NCI-H2196 treated with DMSO at 0.1 percent for 48 hours (cell line): ENCODE data around the gene HMOX2.

Experiments used
- DNase-seq: peaks from one replicate; lab custom pipeline; 2025; ENCODE audit not compliant: unreplicated experiment; lab: John Stamatoyannopoulos, UW

Gene HMOX2

DNA sequence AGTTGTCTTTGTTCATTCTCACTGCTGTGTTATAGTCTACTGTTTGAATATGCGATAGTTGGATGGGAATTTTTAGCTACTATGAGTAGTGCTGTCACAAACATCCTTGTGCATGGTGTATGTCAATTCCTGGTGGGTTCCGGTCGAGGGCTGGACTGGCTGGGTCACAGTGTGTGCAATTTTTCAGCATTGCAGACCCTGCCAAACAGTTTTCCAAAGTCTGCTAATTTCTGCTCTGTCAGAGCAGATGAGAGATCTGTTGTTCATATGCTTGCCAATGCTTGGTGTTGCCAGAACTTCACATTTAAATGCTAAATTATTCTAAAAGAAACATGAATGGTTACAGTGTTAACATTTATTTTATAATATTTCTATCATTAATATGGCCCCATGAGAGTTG lies 76.3 kb downstream of the HMOX2 start:
- no peak for DNase-seq

- no peak for DNase-seq
Observed at GRCh38 chr16:4556112-4556511, 79.9 kb downstream of the HMOX2 start, which contains the start of gene C16orf96. Gene C16orf96, plus strand, starts transcription at chr16:4556340. Its CDS starts 150 bp downstream, at chr16:4556490.

DNA sequence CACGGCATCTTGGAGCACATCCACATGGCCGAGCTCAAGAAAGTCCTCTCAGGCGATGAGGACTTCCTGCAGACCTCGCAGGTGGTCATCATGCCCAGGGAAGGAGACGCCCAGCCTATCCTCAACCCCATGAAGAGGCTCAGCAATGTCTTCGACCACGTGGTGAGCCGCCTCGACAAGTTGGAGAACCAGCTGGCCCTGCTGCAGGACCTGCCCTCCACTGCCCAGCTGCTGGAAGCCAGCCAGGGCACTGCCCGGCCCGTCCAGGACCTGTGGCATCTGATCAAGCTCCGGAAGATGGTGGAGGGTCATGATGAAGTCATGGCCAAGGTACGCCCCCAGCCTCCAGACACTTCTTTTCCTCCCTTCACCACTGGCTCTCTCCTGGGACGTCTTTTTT lies 80.4 kb downstream of the HMOX2 start:
- DNase-seq = no peak

GRCh38 chr16:4557973-4558372 lies 81.8 kb downstream of the HMOX2 start:
- no peak for DNase-seq
